GM21576 (cell line): Measurements from ENCODE around the gene SLA2.
A peak's percentile ranks its signal among the peaks of the same experiment; 100 is the strongest.
"Not testable (repeated sequence)": the region's sequence is repeated elsewhere in the genome, so short reads cannot be mapped to it uniquely, and the experiment has no call there.

ENCODE experiments used
- ATAC-seq: cut with Tn5 transposase; IDR thresholded peaks from one replicate; pipeline ENCODE4 v1.9.1; 2021; ENCODE audit warnings: mild to moderate bottlenecking, moderate library complexity; ENCODE audit not compliant: unreplicated experiment

Gene SLA2

DNA sequence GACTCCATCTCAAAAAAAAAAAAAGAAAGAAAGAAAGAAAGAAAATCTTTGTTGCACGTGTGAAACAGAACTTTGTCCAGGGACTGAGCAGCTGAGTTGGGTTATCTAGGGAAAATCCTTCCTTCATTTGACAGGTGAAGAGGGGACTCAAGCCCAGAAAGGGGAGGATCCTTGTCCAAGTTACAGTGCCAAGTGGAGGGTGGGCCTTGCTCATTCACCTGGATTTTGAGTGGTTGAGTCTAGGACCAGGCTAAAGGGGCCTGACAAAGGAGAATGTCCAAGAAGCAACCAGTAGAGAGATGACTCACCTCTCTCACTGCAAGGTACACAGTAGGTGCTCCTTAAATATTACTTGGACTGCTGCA lies 69.9 kb downstream of the SLA2 start:
- ATAC-seq: no peak

DNA sequence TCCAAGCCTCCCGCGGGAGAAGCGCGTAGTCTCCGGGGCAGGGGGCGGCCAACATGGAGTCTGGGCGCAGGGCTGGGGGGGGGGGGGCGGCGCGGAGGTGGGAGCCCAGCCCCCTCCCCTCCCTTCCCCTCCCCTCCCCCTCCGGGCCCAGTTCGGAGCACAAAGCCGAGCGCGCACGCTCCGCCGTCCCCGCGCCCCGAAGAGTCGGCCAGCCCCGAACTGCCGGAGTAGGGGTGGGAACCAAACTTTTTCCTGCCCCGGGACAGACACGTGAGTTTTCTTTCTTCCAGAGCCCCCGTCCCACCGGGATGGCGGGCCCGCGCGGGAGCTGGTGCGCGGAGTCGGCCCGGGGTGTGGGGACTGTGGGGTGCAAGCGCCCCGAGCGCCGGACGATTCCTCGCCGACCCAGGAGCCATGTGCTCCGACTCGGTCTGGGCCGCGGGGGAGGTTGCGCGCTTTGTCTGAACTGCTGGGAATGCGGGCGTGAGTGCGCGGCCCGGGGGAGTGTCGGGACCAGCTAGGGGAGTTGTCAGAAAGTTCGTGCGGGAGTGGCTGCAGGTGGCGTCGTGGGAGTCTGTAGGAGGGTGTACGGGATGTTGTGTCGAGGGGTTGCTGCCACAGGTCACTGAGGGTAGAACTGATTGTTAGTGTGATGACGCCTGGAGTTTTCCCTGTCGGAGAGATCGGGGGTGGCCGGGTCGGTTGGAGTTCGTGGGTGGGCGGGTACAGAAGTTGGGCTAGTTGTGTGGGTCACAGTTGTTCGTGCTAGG lies 71.4 kb downstream of the SLA2 start:
- no peak for ATAC-seq

DNA sequence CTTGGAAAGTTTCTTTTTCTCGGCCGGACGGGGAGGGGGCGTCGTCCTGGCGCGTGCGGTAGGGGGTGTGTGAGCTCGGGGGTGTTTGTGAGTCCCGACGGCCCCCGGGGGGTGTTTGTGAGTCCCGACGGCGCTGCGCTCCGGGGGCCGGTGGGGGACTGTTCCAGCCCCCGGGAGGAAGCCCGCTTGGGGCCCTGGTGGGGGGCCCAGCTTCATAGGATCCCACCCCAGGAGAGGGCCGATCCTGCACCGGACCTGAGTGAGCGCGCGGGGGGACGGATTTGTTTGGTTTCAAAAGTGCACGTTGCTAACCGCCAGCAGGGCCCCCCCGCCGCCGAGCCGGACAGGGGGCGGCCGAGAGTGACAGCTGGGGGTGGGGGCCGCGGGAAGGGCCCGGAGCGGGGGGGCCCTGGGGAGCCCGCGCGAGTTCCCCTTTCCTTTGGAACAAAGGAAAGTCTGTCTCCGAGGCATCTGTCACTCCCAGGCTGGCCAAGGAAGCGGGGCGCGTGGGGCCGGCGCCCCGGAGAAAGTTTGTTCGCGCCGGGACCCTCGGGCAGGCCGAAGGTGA lies 72.1 kb downstream of the SLA2 start:
- ATAC-seq: no peak

DNA sequence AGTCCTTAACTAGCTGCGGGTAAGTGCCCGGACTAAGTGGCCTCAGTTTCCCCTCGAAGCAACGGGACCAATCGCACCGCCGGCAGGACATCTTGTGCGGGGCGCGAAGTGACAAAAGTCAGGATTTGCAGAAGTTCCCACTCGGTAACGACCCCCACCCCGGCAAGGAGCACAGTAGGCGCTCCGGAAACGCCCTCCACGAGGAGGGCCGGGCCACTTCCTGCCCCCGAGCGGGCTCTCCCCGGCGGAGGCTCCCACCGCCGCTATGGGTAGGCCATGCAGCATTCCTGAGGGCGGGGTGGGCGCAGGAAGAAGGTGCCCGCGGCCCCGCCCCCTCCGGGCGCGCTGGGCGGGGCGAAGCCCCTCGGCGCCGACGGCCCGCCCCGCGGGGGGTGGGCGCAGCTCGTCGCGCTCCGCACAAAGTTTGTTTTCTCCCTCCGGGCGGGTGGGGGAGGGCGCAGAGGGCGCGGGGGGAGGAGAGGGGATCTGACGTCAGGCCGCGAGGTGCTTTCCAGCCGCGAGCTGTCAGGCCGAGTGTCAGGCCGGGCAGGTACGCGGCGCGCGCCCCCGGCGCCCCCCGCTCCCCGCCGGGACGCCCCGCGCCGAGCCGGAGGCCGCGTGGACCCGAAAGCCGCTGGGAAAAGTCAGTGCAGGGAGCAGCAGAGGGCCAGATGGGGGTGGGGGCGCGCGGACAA lies 72.7 kb downstream of the SLA2 start, which contains the start of gene TGIF2:
TSS of gene TGIF2 (plus strand) at position 495 of the 695 bp plus-strand sequence. CDS start 5,178 bp downstream, outside the sequence.
- peak; percentile 61 for ATAC-seq

DNA sequence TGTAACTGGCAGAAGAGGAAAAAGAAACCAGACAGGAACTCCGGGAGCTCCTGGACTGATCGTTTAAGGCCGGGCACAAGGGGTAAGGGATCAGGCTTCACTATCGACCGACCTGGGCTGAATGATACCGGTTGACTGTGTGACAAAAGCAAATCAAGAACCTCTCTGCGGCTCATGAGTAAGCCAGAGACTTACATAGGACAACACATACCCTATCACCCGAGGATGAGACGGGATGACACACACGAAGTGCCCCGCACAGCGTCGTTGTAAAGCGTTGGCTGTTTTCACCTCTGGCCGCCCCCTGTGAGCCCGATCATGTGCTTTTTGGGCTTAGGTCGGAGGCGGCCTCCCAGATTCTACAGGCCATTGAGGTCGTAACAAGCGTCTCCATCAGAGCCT lies 73.3 kb downstream of the SLA2 start:
- no peak for ATAC-seq

DNA sequence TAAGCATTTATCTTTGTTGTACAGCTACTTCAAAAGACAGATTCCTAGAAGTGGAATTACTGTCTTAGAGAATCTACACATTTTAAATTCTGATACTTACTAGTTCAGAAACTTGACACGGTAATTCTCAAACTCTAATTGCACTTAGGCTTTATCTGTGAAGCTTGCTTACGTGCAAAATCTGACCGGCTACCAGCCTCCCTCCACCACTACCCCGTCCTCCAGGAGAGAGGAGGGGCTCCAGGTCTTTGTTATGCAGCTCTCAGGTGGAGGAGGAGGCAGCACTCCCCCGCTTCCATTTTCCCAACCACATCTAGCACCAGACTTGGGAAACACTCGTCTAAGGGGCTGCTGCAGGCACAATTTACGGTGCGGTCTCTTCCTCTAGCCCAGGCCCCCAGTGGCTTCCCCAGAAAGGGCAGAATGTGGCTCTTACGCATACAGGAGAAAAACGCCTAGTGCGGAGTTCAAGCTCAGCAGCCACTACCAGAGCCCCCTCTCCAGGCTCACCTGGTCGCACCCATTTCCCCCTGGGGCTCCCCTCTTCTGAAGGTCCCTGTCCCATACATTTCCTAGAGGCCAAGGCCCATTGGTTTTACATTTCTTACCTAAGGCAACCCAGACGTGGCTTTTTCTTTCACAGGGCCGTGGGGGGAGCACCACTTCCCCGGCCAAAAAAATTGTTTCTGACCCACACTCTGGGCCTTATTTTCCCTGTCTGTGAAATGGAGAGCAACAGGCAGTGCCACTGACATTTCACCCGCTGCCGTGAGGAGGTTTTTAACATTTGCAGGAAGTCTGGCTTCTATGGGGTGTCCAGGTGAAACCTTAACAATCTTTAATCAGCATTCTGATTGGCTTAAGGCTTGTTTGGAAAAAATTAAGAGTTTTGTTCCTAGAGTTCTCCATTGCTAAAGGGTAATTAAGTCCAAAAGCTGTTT lies 74.2 kb downstream of the SLA2 start:
- no peak for ATAC-seq

DNA sequence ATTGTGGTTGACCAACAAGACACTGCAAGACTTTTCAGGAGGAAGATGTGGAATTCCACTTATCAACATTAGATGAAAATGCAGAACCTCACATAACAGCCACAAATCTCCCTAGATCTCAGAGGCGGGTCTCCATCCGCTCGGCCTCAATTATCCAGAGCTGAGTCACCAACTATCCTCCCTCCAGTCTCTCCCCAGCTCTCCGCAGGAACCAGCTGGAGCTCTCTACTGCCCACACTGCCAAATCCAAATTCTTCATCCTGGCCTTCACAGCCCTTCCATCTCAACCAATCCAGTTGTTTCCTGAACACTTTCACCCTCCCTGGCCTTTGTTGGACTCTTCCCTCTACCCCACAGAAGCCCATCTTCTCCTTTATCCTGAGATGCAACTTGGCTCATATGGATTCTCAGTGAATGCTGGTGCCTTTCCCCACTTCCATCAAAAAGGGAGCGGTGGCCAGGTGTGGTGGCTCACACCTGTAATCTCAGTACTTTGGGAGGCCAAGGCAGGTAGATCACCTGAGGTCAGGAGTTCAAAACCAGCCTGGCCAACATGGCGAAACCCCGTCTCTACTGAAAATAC lies 76.1 kb downstream of the SLA2 start:
- ATAC-seq: no peak

DNA sequence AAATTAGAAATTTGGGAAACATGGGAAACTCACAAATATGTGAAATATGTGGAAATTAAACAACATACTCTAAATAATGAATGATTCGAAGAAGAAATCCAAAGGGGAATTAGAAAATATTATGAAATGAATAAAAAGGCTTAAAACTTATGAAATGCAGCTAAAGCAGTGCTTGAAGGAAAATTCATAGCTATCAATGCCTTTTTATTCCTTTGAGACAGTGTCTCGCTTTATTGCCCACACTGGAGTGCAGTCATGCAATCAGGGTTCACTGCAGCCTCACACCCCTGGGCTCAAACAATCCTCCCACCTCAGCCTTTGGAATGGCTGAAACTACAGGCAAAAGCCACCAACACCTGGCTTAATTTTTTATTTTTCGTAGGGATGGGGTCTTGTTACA lies 80.5 kb downstream of the SLA2 start:
- ATAC-seq: no peak

DNA sequence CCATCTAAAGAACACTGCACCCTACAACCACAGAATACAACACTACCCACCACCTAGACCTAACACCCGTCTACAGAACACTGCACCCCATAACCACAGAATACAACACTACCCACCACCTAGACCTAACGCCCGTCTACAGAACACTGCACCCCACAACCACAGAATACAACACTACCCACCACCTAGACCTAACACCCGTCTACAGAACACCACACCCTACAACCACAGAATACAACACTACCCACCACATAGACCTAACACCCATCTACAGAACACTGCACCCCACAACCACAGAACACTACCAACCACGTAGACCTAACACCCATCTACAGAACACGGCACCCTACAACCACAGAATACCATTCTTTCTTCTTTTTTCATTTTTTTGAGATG lies 81.3 kb downstream of the SLA2 start:
- not testable (repeated sequence) for ATAC-seq

DNA sequence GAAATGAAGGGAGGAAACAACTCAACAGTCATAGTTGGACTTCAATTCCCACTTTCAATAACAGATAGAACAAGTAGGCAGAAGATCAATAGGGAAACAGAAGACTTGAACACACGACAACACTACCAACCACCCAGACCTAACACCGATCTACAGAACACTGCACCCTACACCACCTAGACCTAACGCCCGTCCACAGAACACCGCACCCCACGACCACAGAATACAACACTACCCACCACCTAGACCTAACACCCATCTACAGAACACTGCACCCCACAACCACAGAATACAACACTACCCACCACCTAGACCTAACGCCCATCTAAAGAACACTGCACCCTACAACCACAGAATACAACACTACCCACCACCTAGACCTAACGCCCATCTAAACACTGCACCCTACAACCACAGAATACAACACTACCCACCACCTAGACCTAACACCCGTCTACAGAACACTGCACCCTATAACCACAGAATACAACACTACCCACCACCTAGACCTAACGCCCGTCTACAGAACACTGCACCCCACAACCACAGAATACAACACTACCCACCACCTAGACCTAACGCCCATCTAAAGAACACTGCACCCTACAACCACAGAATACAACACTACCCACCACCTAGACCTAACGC lies 81.8 kb downstream of the SLA2 start:
- not testable (repeated sequence) for ATAC-seq

DNA sequence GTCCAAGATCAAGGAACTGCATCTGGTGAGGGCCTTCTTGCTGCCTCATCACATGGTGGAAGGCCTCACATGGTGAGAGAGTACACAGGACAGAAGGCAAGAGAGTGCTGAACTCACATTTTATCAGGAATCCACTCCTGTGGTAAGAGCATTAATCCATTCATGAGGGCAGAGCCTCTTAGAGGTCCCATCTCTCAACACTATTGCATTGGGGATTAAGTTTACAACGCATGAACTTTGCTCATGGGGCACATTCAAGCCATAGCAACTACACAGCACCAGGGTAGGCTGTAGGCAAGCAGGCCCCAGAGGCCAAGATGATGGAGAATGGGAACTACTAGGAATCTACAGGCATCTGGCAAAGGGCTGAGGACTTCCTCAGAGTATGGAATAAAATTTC lies 82.6 kb downstream of the SLA2 start:
- ATAC-seq: no peak

DNA sequence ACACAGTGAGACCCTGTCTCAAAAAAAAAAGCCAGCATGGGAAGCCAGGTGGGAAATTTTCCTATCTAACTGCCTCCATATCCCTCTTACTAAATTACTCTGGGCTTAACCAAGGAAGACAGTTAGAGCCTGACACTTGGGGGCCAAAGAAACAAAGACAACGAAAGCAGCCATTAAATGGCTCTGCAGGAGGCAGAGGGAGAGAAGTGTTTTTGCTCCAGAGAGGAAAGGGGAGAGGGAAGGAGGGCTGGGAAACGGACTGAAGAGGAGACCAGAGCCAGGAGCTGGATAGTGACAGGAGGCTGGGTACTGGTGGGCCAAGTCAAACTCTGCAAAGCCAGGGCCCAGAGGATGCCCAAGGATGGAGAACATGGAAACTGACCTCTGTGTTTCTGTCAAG lies 83.3 kb downstream of the SLA2 start:
- no peak for ATAC-seq
